Measurements from ENCODE around the gene PTPN22. TPM values are rescaled to one million over a fixed set of nuclear protein-coding genes. Genes with fewer than 3 reads are reported as not detected.

PTPN22 gene
- total RNA-seq, 2 experiments from 2014 or later: 27.5 to 53.5 TPM

DNA sequence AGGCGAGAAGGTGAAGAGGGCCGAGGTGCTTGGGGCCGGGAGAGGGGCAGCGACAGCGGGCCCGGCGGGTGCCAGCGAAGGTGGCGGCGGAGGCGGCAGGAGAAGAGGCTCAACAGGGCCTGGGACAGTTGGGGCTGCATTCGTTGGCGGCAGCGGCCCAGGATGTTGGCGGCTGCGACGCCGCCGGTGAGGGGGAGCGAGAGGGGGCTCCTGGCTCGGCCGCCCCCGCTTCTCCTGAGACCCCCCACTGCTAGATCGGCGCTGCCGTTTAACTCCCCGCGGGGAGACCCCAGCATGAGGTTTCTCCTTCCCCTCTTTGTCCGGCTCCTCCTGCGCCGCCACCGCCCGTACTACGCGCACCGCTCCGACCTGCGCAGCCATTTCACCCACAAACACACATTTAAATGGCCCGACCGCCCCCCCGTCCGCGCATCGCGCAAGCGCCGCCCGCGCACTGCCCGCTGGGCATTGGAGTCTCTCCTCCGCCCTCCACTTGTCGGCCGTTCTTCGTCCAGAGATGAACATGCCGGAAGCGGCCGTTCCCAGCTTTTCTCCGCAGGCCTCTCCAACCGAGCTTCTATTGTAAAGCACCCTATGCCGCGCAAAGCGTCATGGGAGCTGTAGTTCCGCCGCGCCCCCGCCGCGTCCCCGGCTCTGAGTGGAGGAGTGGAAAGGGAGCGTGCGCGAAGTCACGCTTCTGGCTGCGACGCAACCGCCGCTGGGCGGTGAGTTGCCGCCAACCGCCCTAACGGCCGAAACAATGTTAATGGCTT is 59.4 kb downstream of the PTPN22 start, which contains the start of gene RSBN1:
Gene RSBN1, minus strand, starts transcription at position 589 of the 773 bp plus-strand sequence. Its CDS starts 64 bp downstream, at position 525.
- peaks cover 49% of the 10 kb centered on the region for H3K36me3 ChIP-seq (ENCODE audit: insufficient read depth, low read length)
- TF ChIP-seq EZH2phosphoT487 (IDR thresholded peaks at IDR 0.05; ENCODE audit: borderline replicate concordance, low read depth, low read length): no peak
- TF ChIP-seq, protein P1, sequence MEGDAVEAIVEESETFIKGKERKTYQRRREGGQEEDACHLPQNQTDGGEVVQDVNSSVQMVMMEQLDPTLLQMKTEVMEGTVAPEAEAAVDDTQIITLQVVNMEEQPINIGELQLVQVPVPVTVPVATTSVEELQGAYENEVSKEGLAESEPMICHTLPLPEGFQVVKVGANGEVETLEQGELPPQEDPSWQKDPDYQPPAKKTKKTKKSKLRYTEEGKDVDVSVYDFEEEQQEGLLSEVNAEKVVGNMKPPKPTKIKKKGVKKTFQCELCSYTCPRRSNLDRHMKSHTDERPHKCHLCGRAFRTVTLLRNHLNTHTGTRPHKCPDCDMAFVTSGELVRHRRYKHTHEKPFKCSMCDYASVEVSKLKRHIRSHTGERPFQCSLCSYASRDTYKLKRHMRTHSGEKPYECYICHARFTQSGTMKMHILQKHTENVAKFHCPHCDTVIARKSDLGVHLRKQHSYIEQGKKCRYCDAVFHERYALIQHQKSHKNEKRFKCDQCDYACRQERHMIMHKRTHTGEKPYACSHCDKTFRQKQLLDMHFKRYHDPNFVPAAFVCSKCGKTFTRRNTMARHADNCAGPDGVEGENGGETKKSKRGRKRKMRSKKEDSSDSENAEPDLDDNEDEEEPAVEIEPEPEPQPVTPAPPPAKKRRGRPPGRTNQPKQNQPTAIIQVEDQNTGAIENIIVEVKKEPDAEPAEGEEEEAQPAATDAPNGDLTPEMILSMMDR (conservative IDR thresholded peaks at IDR 0.05; ENCODE audit: low read length): no peak
- peak within 1 kb of the TSS; percentile 78 for H3K4me2 ChIP-seq (ENCODE audit: low read length)
- H3K4me3 ChIP-seq (ENCODE audit: low read depth, low read length, poor library complexity, severe bottlenecking): peak within 1 kb of the TSS; percentile 84
- DNase-seq (ENCODE audit: low spot score): peak; percentile 99
- peak within 1 kb of the TSS; percentile 91 for H2AFZ ChIP-seq (ENCODE audit: low read length)
- H3K9me3 ChIP-seq (ENCODE audit: low read length): no peaks in the 10 kb centered on the region
- intact Hi-C loops (cut with micrococcal nuclease; ENCODE audit: unreplicated experiment): loop anchor here (1.0 to 2.0 kb wide), 4 partner anchors 53 to 135 kb away; partner anchors contain the start of genes DCLRE1B, PHTF1 and PTPN22
- peaks cover 13% of the 10 kb centered on the region for H4K20me1 ChIP-seq (ENCODE audit: insufficient read depth, low read length)
- BruUV-seq (replicated peaks): no TSS peak
- H3K79me2 ChIP-seq (ENCODE audit: insufficient read depth, low read depth, low read length): peaks cover 49% of the 10 kb centered on the region
- peak within 1 kb of the TSS; percentile 93 for H3K27ac ChIP-seq (ENCODE audit: low read depth, low read length, poor library complexity, severe bottlenecking)
- H3K9me2 ChIP-seq (ENCODE audit: insufficient read depth, low read length): no peaks in the 10 kb centered on the region; the same call in 1 of the 2 replicates
- ChIA-PET CTCF (ENCODE audit: unreplicated experiment) (interaction anchor here (1.0 kb wide), 1 partner anchor 117 kb away, joined by 3 read pairs; the partner anchor contains the start of gene HIPK1), POLR2A (interaction anchor here (0.8 to 1.8 kb wide), 7 partner anchors 47 to 119 kb away, joined by 3 to 10 read pairs (median 4); partner anchors contain the start of genes AP4B1, DCLRE1B, HIPK1 and PHTF1)
- peaks cover 30% of the 10 kb centered on the region for H3K4me1 ChIP-seq (ENCODE audit: insufficient read depth, low read length, poor library complexity, severe bottlenecking)

DNA sequence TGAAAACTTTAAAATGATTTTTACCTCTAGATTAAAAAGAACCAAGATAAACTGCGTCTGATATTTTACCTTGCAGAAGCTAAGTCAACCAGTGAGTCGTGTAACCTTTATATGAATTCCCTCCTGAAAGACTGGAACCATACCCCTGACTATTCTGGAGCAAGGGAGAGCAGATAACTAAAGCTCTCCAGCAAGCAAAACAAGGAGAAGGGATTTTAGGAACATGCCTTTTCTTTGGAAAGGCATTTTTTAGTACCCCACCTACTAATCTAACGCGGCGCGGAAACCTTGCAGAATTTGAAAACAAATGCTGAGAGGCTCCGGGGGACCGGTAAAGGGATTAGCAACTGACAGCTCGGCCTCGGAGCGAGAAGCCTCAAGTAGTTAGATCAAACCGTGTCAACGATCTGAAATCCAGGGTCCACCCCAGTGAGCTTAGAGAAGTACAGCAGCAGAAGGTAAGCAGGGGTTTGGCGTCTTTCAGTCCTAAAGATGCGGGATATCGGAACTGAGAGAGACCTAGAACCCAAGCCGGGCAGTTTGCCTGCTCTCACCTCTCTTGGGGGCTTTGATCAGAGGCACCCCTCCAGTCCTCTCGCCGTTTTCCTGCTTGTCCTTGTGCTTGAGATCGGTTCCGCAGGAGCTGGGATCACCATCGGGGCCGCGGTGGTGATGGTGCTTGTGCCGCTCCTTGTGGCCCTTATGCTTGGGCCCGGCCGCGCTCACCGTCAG is 60.2 kb downstream of the PTPN22 start:
- peak overlapping the region; percentile 93 for H3K27ac ChIP-seq (ENCODE audit: low read depth, low read length, poor library complexity, severe bottlenecking)
- H2AFZ ChIP-seq (ENCODE audit: low read length): peak overlapping the region; percentile 38; the same call in 1 of the 2 replicates
- H3K4me2 ChIP-seq (ENCODE audit: low read length): peak overlapping the region; percentile 78
- peaks cover 44% of the 10 kb centered on the region for H3K36me3 ChIP-seq (ENCODE audit: insufficient read depth, low read length)
- peaks cover 30% of the 10 kb centered on the region for H3K4me1 ChIP-seq (ENCODE audit: insufficient read depth, low read length, poor library complexity, severe bottlenecking)
- peak; percentile 55 for DNase-seq (ENCODE audit: low spot score)
- intact Hi-C loops (cut with micrococcal nuclease; ENCODE audit: unreplicated experiment): no loop called here
- no peaks in the 10 kb centered on the region; the same call in 1 of the 2 replicates for H3K9me2 ChIP-seq (ENCODE audit: insufficient read depth, low read length)
- no peaks in the 10 kb centered on the region for H3K9me3 ChIP-seq (ENCODE audit: low read length)
- TF ChIP-seq, protein P1 (conservative IDR thresholded peaks at IDR 0.05; ENCODE audit: low read length): no peak
- TF ChIP-seq EZH2phosphoT487 (IDR thresholded peaks at IDR 0.05; ENCODE audit: borderline replicate concordance, low read depth, low read length): no peak
- H3K79me2 ChIP-seq (ENCODE audit: insufficient read depth, low read depth, low read length): peaks cover 57% of the 10 kb centered on the region
- H3K4me3 ChIP-seq (ENCODE audit: low read depth, low read length, poor library complexity, severe bottlenecking): peak overlapping the region; percentile 84
- ChIA-PET POLR2A (interaction anchor here (0.7 to 1.8 kb wide), 10 partner anchors 43 to 588 kb away, joined by 3 to 10 read pairs (median 4); partner anchors contain the start of genes AP4B1, DCLRE1B, HIPK1 and PHTF1), CTCF (ENCODE audit: unreplicated experiment) (no interaction called here)
- peaks cover 13% of the 10 kb centered on the region for H4K20me1 ChIP-seq (ENCODE audit: insufficient read depth, low read length)
- BruUV-seq (replicated peaks): no TSS peak
